ENCODE results near the gene MAMLD1.

Gene MAMLD1

GRCh38 chrX:150362599-150363481, at the start of gene MAMLD1:
Gene MAMLD1 (plus strand): TSS chrX:150363317. CDS start chrX:150445517, 82,200 bp downstream.
- H3K27me3 ChIP-seq (ENCODE audit: control insufficient read depth in 5 of 5, insufficient read depth in 4 of 5, low read length in 5 of 5) = peaks cover 11 to 19% (median 15%) of the 10 kb centered on the region in 5 donors
- peaks cover 0 to 49% (median 29%) of the 10 kb centered on the region in 5 donors for H3K4me1 ChIP-seq (ENCODE audit: control insufficient read depth in 5 of 5, insufficient read depth in 5 of 5, low read length in 5 of 5)
- peak within 1 kb of the TSS in 4 of 5 donors; percentile 53 to 73 (median 62) for H3K9ac ChIP-seq (ENCODE audit: low read length in 5 of 5)
- H3K4me3 ChIP-seq (ENCODE audit: low read depth in 1 of 5, low read length in 5 of 5) = peak within 1 kb of the TSS; percentile 58 to 75 (median 75)
- H3K36me3 ChIP-seq (ENCODE audit: control insufficient read depth in 5 of 5, insufficient read depth in 5 of 5, low read length in 5 of 5) = no peaks in the 10 kb centered on the region
- H3K9me3 ChIP-seq (ENCODE audit: control insufficient read depth in 5 of 5, low read length in 5 of 5) = peaks cover 0 to 3% (median 0%) of the 10 kb centered on the region in 5 donors
- H3K27ac ChIP-seq (ENCODE audit: low read depth, low read length) = peak within 1 kb of the TSS; percentile 46

DNA sequence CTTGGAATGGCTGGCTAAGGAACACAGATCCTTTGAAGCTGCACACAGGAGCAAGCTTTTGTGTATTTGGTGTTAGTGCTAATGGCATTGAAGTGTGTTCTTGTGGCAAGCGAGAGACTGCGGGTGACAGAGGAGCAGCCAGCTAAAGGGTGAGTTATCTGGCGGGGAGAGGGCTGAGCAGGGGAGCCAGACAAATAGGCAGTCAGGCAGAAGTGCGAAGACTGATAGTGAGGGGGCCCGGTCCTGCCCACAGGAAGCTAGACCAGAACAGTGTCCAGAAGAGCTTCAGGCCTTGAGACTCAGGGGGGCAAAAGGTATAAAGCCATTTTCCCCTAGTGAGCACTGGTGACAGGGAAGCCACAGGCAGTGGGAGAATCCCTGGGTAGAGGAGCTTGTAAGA, 49.6 kb upstream of the MAMLD1 start:
- no peak overlapping the region for H3K4me3 ChIP-seq (ENCODE audit: low read depth in 1 of 5, low read length in 5 of 5)
- peaks cover 0 to 4% (median 0%) of the 10 kb centered on the region in 5 donors for H3K9me3 ChIP-seq (ENCODE audit: control insufficient read depth in 5 of 5, low read length in 5 of 5)
- H3K27ac ChIP-seq (ENCODE audit: low read depth, low read length) = no peak overlapping the region
- peaks cover 0 to 8% (median 0%) of the 10 kb centered on the region in 5 donors for H3K27me3 ChIP-seq (ENCODE audit: control insufficient read depth in 5 of 5, insufficient read depth in 4 of 5, low read length in 5 of 5)
- H3K9ac ChIP-seq (ENCODE audit: low read length in 5 of 5) = no peak overlapping the region
- H3K36me3 ChIP-seq (ENCODE audit: control insufficient read depth in 5 of 5, insufficient read depth in 5 of 5, low read length in 5 of 5) = no peaks in the 10 kb centered on the region
- no peaks in the 10 kb centered on the region for H3K4me1 ChIP-seq (ENCODE audit: control insufficient read depth in 5 of 5, insufficient read depth in 5 of 5, low read length in 5 of 5)

GRCh38 chrX:150314186-150314585, 48.9 kb upstream of the MAMLD1 start:
- no peak overlapping the region for H3K4me3 ChIP-seq (ENCODE audit: low read depth in 1 of 5, low read length in 5 of 5)
- no peaks in the 10 kb centered on the region for H3K4me1 ChIP-seq (ENCODE audit: control insufficient read depth in 5 of 5, insufficient read depth in 5 of 5, low read length in 5 of 5)
- no peak overlapping the region for H3K9ac ChIP-seq (ENCODE audit: low read length in 5 of 5)
- no peak overlapping the region for H3K27ac ChIP-seq (ENCODE audit: low read depth, low read length)
- H3K9me3 ChIP-seq (ENCODE audit: control insufficient read depth in 5 of 5, low read length in 5 of 5) = no peaks in the 10 kb centered on the region
- peaks cover 0 to 8% (median 0%) of the 10 kb centered on the region in 5 donors for H3K27me3 ChIP-seq (ENCODE audit: control insufficient read depth in 5 of 5, insufficient read depth in 4 of 5, low read length in 5 of 5)
- H3K36me3 ChIP-seq (ENCODE audit: control insufficient read depth in 5 of 5, insufficient read depth in 5 of 5, low read length in 5 of 5) = no peaks in the 10 kb centered on the region

DNA sequence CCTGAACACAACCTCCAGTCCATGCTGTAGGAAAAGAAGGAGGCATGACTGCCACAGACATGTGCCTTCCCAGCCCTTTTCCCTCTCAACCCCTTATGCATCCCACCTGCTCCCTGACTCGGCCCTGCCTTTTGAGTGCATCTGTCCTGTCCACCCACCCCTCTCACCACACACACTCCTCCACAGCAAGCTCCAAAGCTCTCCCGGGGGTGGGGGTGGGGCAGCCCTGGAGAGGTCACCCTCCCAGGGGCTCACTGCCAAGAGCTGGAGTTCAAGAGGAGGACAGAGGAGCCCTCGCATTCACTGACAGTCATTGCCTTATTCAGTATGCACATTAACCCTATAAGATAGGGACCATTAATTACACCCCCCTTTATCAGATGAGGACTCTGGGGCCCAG, 46.6 kb upstream of the MAMLD1 start:
- Histone ChIP-seq H3K4me3 (ENCODE audit: low read depth in 1 of 5, low read length in 5 of 5) (no peak overlapping the region), H3K36me3 (ENCODE audit: control insufficient read depth in 5 of 5, insufficient read depth in 5 of 5, low read length in 5 of 5) (no peaks in the 10 kb centered on the region), H3K27me3 (ENCODE audit: control insufficient read depth in 5 of 5, insufficient read depth in 4 of 5, low read length in 5 of 5) (peaks cover 0 to 14% (median 3%) of the 10 kb centered on the region in 5 donors), H3K27ac (ENCODE audit: low read depth, low read length) (no peak overlapping the region), H3K4me1 (ENCODE audit: control insufficient read depth in 5 of 5, insufficient read depth in 5 of 5, low read length in 5 of 5) (no peaks in the 10 kb centered on the region), H3K9me3 (ENCODE audit: control insufficient read depth in 5 of 5, low read length in 5 of 5) (no peaks in the 10 kb centered on the region), H3K9ac (ENCODE audit: low read length in 5 of 5) (no peak overlapping the region)

DNA sequence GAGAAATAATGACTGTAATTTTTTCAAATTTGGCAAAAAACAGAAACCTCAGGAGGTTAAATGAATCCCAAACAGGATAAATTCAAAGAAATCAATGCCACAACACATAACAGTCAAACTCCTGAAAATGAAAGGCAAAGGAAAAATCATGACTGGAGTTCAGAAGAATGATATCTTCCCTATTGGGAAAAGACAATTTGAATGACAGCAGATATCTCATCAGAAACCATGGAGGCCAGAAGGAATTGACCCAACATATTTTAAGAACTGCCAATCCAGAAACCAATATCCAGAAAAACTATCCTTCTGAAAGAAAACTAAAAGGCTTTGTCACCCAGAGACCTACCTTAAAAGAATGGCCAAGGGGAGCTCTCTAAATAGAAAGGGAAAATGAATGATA, 40.1 kb upstream of the MAMLD1 start:
- H3K27ac ChIP-seq (ENCODE audit: low read depth, low read length) = no peak overlapping the region
- H3K36me3 ChIP-seq (ENCODE audit: control insufficient read depth in 5 of 5, insufficient read depth in 5 of 5, low read length in 5 of 5) = no peaks in the 10 kb centered on the region
- H3K27me3 ChIP-seq (ENCODE audit: control insufficient read depth in 5 of 5, insufficient read depth in 4 of 5, low read length in 5 of 5) = peaks cover 0 to 9% (median 7%) of the 10 kb centered on the region in 5 donors
- H3K4me1 ChIP-seq (ENCODE audit: control insufficient read depth in 5 of 5, insufficient read depth in 5 of 5, low read length in 5 of 5) = no peaks in the 10 kb centered on the region
- H3K4me3 ChIP-seq (ENCODE audit: low read depth in 1 of 5, low read length in 5 of 5) = no peak overlapping the region
- H3K9ac ChIP-seq (ENCODE audit: low read length in 5 of 5) = no peak overlapping the region
- H3K9me3 ChIP-seq (ENCODE audit: control insufficient read depth in 5 of 5, low read length in 5 of 5) = no peaks in the 10 kb centered on the region

DNA sequence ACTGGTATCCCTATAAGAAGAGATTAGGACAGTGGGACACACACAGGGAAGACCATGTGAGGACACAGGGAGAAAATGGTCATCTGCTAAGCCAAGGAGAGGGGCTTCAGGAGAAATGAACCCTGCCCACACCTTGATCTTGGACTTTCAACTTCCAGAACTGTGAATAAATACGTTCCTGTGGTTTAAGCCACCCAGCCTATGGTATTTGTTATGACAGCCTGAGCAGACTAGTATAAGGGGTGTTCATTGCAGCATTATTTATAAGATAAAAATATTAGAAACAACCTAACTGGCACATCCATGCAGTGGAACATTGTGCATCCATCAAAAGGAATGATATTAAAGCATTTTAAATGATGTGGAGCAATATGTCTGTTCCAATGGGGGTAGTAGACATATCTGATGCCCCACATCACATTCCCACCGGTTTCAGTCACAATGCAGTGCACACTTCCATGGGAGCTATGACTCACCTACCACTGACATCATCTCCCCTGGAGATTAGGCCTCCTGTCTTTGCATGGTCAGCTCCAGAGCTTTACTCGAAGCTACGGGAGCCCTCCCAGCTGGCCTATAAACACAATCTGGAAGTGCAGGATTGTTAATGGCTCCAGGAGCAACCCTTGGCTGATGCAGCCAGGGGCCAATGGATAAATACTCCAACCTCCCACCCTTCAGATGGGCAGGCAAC, 38.9 kb upstream of the MAMLD1 start:
- Histone ChIP-seq H3K4me1 (ENCODE audit: control insufficient read depth in 5 of 5, insufficient read depth in 5 of 5, low read length in 5 of 5) (no peaks in the 10 kb centered on the region), H3K4me3 (ENCODE audit: low read depth in 1 of 5, low read length in 5 of 5) (no peak overlapping the region), H3K27ac (ENCODE audit: low read depth, low read length) (no peak overlapping the region), H3K9ac (ENCODE audit: low read length in 5 of 5) (no peak overlapping the region), H3K9me3 (ENCODE audit: control insufficient read depth in 5 of 5, low read length in 5 of 5) (peaks cover 0 to 2% (median 0%) of the 10 kb centered on the region in 5 donors), H3K27me3 (ENCODE audit: control insufficient read depth in 5 of 5, insufficient read depth in 4 of 5, low read length in 5 of 5) (peaks cover 4 to 11% (median 7%) of the 10 kb centered on the region in 5 donors), H3K36me3 (ENCODE audit: control insufficient read depth in 5 of 5, insufficient read depth in 5 of 5, low read length in 5 of 5) (no peaks in the 10 kb centered on the region)

DNA sequence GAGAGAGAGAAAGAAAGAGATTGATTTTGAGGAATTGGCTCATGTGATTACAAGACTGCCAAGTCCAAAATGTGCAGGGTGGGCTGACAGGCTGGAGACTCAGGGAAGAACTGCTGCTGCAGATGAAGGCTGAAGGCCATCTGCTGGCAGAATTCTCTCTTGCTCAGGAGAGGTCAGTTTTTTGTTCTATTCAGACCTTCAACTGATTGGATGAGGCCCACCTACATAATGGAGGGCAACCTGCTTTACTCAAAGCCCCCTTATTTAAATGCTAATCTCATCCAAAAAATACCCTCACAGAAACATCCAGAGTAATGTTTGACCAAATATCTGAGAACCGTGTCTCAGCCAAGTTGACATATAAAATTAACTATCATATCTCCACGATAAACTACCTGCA, 38.2 kb upstream of the MAMLD1 start:
- H3K27me3 ChIP-seq (ENCODE audit: control insufficient read depth in 5 of 5, insufficient read depth in 4 of 5, low read length in 5 of 5) = peaks cover 3 to 14% (median 8%) of the 10 kb centered on the region in 5 donors
- H3K9ac ChIP-seq (ENCODE audit: low read length in 5 of 5) = no peak overlapping the region
- H3K9me3 ChIP-seq (ENCODE audit: control insufficient read depth in 5 of 5, low read length in 5 of 5) = peaks cover 0 to 2% (median 0%) of the 10 kb centered on the region in 5 donors
- H3K36me3 ChIP-seq (ENCODE audit: control insufficient read depth in 5 of 5, insufficient read depth in 5 of 5, low read length in 5 of 5) = no peaks in the 10 kb centered on the region
- H3K27ac ChIP-seq (ENCODE audit: low read depth, low read length) = no peak overlapping the region
- no peaks in the 10 kb centered on the region for H3K4me1 ChIP-seq (ENCODE audit: control insufficient read depth in 5 of 5, insufficient read depth in 5 of 5, low read length in 5 of 5)
- no peak overlapping the region for H3K4me3 ChIP-seq (ENCODE audit: low read depth in 1 of 5, low read length in 5 of 5)

- Histone ChIP-seq H3K27ac (ENCODE audit: low read depth, low read length) (no peak overlapping the region), H3K9ac (ENCODE audit: low read length in 5 of 5) (no peak overlapping the region), H3K9me3 (ENCODE audit: control insufficient read depth in 5 of 5, low read length in 5 of 5) (peaks cover 0 to 2% (median 0%) of the 10 kb centered on the region in 5 donors), H3K36me3 (ENCODE audit: control insufficient read depth in 5 of 5, insufficient read depth in 5 of 5, low read length in 5 of 5) (no peaks in the 10 kb centered on the region), H3K4me3 (ENCODE audit: low read depth in 1 of 5, low read length in 5 of 5) (no peak overlapping the region), H3K4me1 (ENCODE audit: control insufficient read depth in 5 of 5, insufficient read depth in 5 of 5, low read length in 5 of 5) (no peaks in the 10 kb centered on the region), H3K27me3 (ENCODE audit: control insufficient read depth in 5 of 5, insufficient read depth in 4 of 5, low read length in 5 of 5) (peaks cover 3 to 12% (median 8%) of the 10 kb centered on the region in 5 donors)
Observed at GRCh38 chrX:150326541-150327247, 36.4 kb upstream of the MAMLD1 start.

- H3K36me3 ChIP-seq (ENCODE audit: control insufficient read depth in 5 of 5, insufficient read depth in 5 of 5, low read length in 5 of 5) = no peaks in the 10 kb centered on the region
- H3K27me3 ChIP-seq (ENCODE audit: control insufficient read depth in 5 of 5, insufficient read depth in 4 of 5, low read length in 5 of 5) = peaks cover 6 to 12% (median 8%) of the 10 kb centered on the region in 5 donors
- peaks cover 0 to 2% (median 0%) of the 10 kb centered on the region in 5 donors for H3K9me3 ChIP-seq (ENCODE audit: control insufficient read depth in 5 of 5, low read length in 5 of 5)
- H3K4me3 ChIP-seq (ENCODE audit: low read depth in 1 of 5, low read length in 5 of 5) = no peak overlapping the region
- no peak overlapping the region for H3K9ac ChIP-seq (ENCODE audit: low read length in 5 of 5)
- H3K4me1 ChIP-seq (ENCODE audit: control insufficient read depth in 5 of 5, insufficient read depth in 5 of 5, low read length in 5 of 5) = no peaks in the 10 kb centered on the region
- H3K27ac ChIP-seq (ENCODE audit: low read depth, low read length) = no peak overlapping the region
Observed at GRCh38 chrX:150329282-150329681, 33.8 kb upstream of the MAMLD1 start.
